Measurements from ENCODE around the gene A2M.

The A2M gene

GRCh38 chr12:9109737-9110491, 5.8 kb downstream of the A2M start:
- no peak for DNase-seq
- no peak overlapping the region for H3K27ac ChIP-seq

GRCh38 chr12:9109213-9109522, 6.6 kb downstream of the A2M start:
- Histone ChIP-seq H3K4me3 (ENCODE audit: low read depth, low read length) (no peak overlapping the region), H3K27ac (no peak overlapping the region), H3K27me3 (ENCODE audit: insufficient read depth, low read depth, severe bottlenecking) (no peaks in the 10 kb centered on the region), H3K36me3 (no peaks in the 10 kb centered on the region), H3K9me3 (ENCODE audit: severe bottlenecking) (no peaks in the 10 kb centered on the region)
- TF ChIP-seq CTCF (IDR thresholded peaks at IDR 0.05; ENCODE audit: low read depth, low read length): no peak
- no peak for DNase-seq

More at GRCh38 chr12:9109737-9110491, 5.8 kb downstream of the A2M start:
- no peak for TF ChIP-seq CTCF (IDR thresholded peaks at IDR 0.05; ENCODE audit: low read depth, low read length)
- H3K27me3 ChIP-seq (ENCODE audit: insufficient read depth, low read depth, severe bottlenecking): no peaks in the 10 kb centered on the region
- H3K4me3 ChIP-seq (ENCODE audit: low read depth, low read length): no peak overlapping the region
- no peaks in the 10 kb centered on the region for H3K36me3 ChIP-seq
- H3K9me3 ChIP-seq (ENCODE audit: severe bottlenecking): no peaks in the 10 kb centered on the region

GRCh38 chr12:9108504-9109212, 7.1 kb downstream of the A2M start:
- TF ChIP-seq CTCF (IDR thresholded peaks at IDR 0.05; ENCODE audit: low read depth, low read length): no peak
- H3K36me3 ChIP-seq: no peaks in the 10 kb centered on the region

GRCh38 chr12:9107542-9107873, 8.2 kb downstream of the A2M start:
- no peak for TF ChIP-seq CTCF (IDR thresholded peaks at IDR 0.05; ENCODE audit: low read depth, low read length)
- no peak overlapping the region for H3K4me3 ChIP-seq (ENCODE audit: low read depth, low read length)
- H3K27me3 ChIP-seq (ENCODE audit: insufficient read depth, low read depth, severe bottlenecking): no peaks in the 10 kb centered on the region
- H3K36me3 ChIP-seq: no peaks in the 10 kb centered on the region
- no peak for DNase-seq
- H3K27ac ChIP-seq: no peak overlapping the region
- H3K9me3 ChIP-seq (ENCODE audit: severe bottlenecking): no peaks in the 10 kb centered on the region

More at GRCh38 chr12:9108504-9109212, 7.1 kb downstream of the A2M start:
- DNase-seq: no peak
- Histone ChIP-seq H3K27me3 (ENCODE audit: insufficient read depth, low read depth, severe bottlenecking) (no peaks in the 10 kb centered on the region), H3K27ac (no peak overlapping the region), H3K9me3 (ENCODE audit: severe bottlenecking) (no peaks in the 10 kb centered on the region), H3K4me3 (ENCODE audit: low read depth, low read length) (no peak overlapping the region)

GRCh38 chr12:9106610-9107541, 8.8 kb downstream of the A2M start:
- no peak overlapping the region for H3K27ac ChIP-seq

More at GRCh38 chr12:9106610-9107541, 8.8 kb downstream of the A2M start:
- Histone ChIP-seq H3K27me3 (ENCODE audit: insufficient read depth, low read depth, severe bottlenecking) (no peaks in the 10 kb centered on the region), H3K9me3 (ENCODE audit: severe bottlenecking) (no peaks in the 10 kb centered on the region), H3K4me3 (ENCODE audit: low read depth, low read length) (no peak overlapping the region), H3K36me3 (no peaks in the 10 kb centered on the region)
- DNase-seq: no peak
- no peak for TF ChIP-seq CTCF (IDR thresholded peaks at IDR 0.05; ENCODE audit: low read depth, low read length)

Data from WERI-Rb-1 (cell line).